ENCODE data around the gene MEI4. TPM values are rescaled to one million over a fixed set of nuclear protein-coding genes. Genes with fewer than 3 reads are reported as not detected.
"Not testable (repeated sequence)": the region's sequence is repeated elsewhere in the genome, so short reads cannot be mapped to it uniquely, and the experiment has no call there.

MEI4 gene
- total RNA-seq, 1 donor from 2014 or later, result not detected

DNA sequence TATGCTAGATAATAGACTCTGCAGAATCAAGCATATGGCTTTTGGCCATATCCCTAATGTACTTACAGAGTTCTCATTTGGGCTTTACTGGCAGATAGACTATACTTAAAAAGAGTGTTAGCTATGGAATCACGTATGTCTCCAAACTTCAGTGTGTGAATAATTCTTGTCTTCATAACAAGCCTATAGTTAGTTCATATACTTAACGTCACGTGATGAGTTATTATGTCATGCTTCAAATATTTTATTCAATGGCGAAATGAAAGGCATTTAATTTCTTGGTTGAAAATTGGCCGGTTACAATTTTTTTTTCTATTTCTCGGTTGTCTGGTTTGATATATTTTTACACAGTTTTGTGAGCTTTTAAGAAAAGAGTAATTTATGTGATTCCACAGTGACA lies 62.7 kb downstream of the MEI4 start:
- ChIA-PET CTCF (no interaction called here), POLR2A (no interaction called here)
- intact Hi-C loops (cut with micrococcal nuclease), result no loop called here
- no peak overlapping the region for H3K4me3 Mint-ChIP-seq
- H3K27me3 Mint-ChIP-seq, result no peaks in the 10 kb centered on the region
- TF ChIP-seq, protein P1, sequence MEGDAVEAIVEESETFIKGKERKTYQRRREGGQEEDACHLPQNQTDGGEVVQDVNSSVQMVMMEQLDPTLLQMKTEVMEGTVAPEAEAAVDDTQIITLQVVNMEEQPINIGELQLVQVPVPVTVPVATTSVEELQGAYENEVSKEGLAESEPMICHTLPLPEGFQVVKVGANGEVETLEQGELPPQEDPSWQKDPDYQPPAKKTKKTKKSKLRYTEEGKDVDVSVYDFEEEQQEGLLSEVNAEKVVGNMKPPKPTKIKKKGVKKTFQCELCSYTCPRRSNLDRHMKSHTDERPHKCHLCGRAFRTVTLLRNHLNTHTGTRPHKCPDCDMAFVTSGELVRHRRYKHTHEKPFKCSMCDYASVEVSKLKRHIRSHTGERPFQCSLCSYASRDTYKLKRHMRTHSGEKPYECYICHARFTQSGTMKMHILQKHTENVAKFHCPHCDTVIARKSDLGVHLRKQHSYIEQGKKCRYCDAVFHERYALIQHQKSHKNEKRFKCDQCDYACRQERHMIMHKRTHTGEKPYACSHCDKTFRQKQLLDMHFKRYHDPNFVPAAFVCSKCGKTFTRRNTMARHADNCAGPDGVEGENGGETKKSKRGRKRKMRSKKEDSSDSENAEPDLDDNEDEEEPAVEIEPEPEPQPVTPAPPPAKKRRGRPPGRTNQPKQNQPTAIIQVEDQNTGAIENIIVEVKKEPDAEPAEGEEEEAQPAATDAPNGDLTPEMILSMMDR (IDR thresholded peaks at IDR 0.05), result no peak
- peaks cover 4% of the 10 kb centered on the region for H3K9me3 Mint-ChIP-seq
- no peak overlapping the region for H3K27ac Mint-ChIP-seq
- H3K4me1 Mint-ChIP-seq, result no peaks in the 10 kb centered on the region
- H3K36me3 Mint-ChIP-seq (ENCODE audit: low read depth), result no peaks in the 10 kb centered on the region
- ATAC-seq (ENCODE audit: low read depth) (no peak), DNase-seq (no peak)

- no peak for ATAC-seq (ENCODE audit: low read depth)
- CTCF ChIA-PET, result no interaction called here
Measured at GRCh38 chr6:77716311-77716710, 63.5 kb downstream of the MEI4 start.

DNA sequence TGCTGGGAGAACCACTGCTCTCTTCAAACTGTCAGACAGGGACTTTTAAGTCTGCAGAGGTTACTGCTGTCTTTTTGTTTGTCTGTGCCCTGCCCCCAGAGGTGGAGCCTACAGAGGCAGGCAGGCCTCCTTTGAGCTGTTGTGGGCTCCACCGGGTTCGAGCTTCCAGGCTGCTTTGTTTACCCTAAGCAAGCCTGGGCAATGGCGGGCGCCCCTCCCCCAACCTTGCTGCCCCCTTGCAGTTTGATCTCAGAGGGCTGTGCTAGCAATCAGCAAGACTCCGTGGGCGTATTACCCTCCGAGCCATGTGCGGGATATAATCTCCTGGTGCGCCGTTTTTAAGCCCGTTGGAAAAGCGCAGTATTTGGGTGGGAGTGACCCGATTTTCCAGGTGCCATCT lies 83.2 kb downstream of the MEI4 start:
- H3K9me3 Mint-ChIP-seq; H3K4me1 Mint-ChIP-seq; intact Hi-C loops (cut with micrococcal nuclease); H3K4me3 Mint-ChIP-seq; DNase-seq; H3K36me3 Mint-ChIP-seq (ENCODE audit: low read depth); H3K27me3 Mint-ChIP-seq; H3K27ac Mint-ChIP-seq; POLR2A ChIA-PET; CTCF ChIA-PET; ATAC-seq (ENCODE audit: low read depth): not testable (repeated sequence)

More at GRCh38 chr6:77716311-77716710, 63.5 kb downstream of the MEI4 start:
- Mint-ChIP-seq H3K27me3 (no peaks in the 10 kb centered on the region), H3K36me3 (ENCODE audit: low read depth) (no peaks in the 10 kb centered on the region), H3K27ac (no peak overlapping the region), H3K9me3 (peaks cover 4% of the 10 kb centered on the region), H3K4me3 (no peak overlapping the region), H3K4me1 (no peaks in the 10 kb centered on the region)
- TF ChIP-seq, protein P1 (IDR thresholded peaks at IDR 0.05), result no peak
- no peak for DNase-seq
- POLR2A ChIA-PET, result no interaction called here
- intact Hi-C loops (cut with micrococcal nuclease), result no loop called here

- Mint-ChIP-seq H3K27ac (no peak overlapping the region), H3K27me3 (no peaks in the 10 kb centered on the region), H3K36me3 (ENCODE audit: low read depth) (no peaks in the 10 kb centered on the region), H3K4me1 (no peaks in the 10 kb centered on the region), H3K9me3 (peaks cover 5% of the 10 kb centered on the region), H3K4me3 (no peak overlapping the region)
- ChIA-PET POLR2A (no interaction called here), CTCF (no interaction called here)
- no peak for DNase-seq
- intact Hi-C loops (cut with micrococcal nuclease), result no loop called here
- TF ChIP-seq, protein P1 (IDR thresholded peaks at IDR 0.05), result no peak
- ATAC-seq (ENCODE audit: low read depth), result no peak
Measured at GRCh38 chr6:77740380-77740779, 87.5 kb downstream of the MEI4 start.

DNA sequence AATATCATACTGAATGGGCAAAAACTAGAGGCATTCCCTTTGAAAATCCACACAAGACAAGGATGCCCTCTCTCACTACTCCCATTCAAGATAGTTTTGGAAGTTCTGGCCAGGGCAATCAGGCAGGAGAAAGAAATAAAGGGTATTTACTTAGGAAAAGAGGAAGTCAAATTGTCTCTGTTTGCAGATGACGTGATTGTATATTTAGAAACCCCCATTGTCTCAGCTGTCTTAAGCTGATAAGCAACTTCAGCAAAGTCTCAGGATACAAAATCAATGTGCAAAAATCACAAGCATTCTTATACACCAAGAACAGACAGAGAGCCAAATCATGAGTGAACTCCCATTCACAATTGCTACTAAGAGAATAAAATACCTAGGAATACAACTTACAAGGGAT lies 99.3 kb downstream of the MEI4 start:
- H3K9me3 Mint-ChIP-seq; H3K36me3 Mint-ChIP-seq (ENCODE audit: low read depth); H3K4me3 Mint-ChIP-seq; H3K27me3 Mint-ChIP-seq; ATAC-seq (ENCODE audit: low read depth); CTCF ChIA-PET; H3K4me1 Mint-ChIP-seq; intact Hi-C loops (cut with micrococcal nuclease); H3K27ac Mint-ChIP-seq; POLR2A ChIA-PET; DNase-seq: not testable (repeated sequence)

DNA sequence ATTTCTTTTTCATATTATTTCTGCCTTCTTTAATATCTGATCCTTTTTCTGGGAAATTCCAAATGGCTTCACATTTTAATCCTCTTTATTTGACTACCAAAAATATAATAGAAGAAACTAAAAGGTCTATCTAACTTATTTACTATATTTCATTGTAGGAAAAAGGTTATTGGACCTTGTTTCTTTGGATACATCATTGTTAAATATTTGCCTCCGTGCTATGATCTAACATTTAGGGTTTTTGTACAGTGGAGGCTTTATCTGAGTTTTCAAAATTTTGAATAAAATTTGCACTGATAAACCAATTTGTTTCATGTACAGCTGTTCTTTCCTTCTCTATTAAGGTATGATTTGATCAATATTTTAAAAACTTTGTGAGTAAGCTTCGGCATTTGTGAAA lies 109.5 kb downstream of the MEI4 start:
- POLR2A ChIA-PET, result no interaction called here
- TF ChIP-seq, protein P1 (IDR thresholded peaks at IDR 0.05), result no peak
- Mint-ChIP-seq H3K4me1 (no peaks in the 10 kb centered on the region), H3K9me3 (no peaks in the 10 kb centered on the region), H3K36me3 (ENCODE audit: low read depth) (no peaks in the 10 kb centered on the region), H3K27ac (no peak overlapping the region), H3K4me3 (no peak overlapping the region), H3K27me3 (no peaks in the 10 kb centered on the region)
- ATAC-seq (ENCODE audit: low read depth) (no peak), DNase-seq (no peak)
- intact Hi-C loops (cut with micrococcal nuclease), result no loop called here
- CTCF ChIA-PET, result no interaction called here

Data from activated B cell treated with CpG ODN at 0.5 μM for 24 hours (primary cell).